ENCODE measurements around the gene SLC16A8. TPM values are rescaled to one million over a fixed set of nuclear protein-coding genes. Genes with fewer than 3 reads are reported as not detected.

SLC16A8 gene
- total and polyA plus RNA-seq, 2 of the 13 experiments (the other 11 are each of a cell fraction or from before 2014, with no cell fraction given): not detected

DNA sequence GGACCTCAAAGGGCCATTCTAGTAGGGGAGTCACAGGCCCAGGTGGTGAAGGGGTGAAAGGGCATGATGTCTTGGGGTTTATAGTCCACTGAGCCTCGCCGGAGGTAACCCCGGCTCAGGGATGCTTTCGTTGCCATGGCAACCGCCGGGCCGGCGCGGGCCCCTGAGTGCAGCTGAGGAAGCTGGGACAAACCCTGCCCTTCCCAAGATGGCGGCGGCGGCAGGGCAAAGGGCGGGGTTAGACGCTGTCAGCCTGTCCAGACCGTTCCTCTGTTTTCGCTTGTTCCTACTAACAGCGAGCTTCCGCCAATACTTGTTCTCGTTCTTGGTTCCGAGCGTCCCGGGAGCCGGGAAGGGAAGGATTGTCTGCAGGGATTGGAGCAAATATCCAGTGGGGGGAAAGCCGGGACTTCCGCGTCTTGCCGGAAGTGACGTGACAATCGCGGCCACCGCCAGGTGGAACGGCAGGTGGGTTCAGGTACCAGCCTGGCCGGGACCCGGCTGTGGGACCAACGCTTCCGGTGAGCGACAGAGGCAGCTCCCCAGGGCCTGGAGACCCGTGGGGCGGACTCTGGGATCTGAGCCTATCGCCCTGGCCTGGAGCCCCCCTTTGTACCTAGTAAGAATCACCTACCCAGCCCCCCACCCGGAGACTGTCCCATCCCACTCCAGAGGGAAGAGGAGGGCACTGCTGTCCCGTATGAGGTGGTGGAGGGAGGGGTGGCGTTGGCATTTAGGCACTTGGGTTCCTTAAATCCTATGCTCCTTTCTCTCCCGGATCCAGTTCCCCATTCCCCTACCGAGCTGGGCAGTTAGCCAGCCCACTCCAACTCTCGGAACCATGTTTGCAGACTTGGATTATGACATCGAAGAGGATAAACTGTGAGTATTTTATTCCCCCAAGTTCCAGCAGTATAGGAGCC is 26.8 kb downstream of the SLC16A8 start, which contains the start of gene PICK1 (continued):
- TF ChIP-seq POGZ (CRISPR knock-in tag; IDR thresholded peaks at IDR 0.05) (peak; percentile 76), RFX1 (IDR thresholded peaks at IDR 0.05) (peak; percentile 88), SP140L (CRISPR knock-in tag; IDR thresholded peaks at IDR 0.05; ENCODE audit: borderline replicate concordance) (no peak), AHR (CRISPR knock-in tag; IDR thresholded peaks at IDR 0.05) (no peak), CC2D1A (CRISPR knock-in tag; IDR thresholded peaks at IDR 0.05) (no peak), TAF1 (CRISPR knock-in tag; IDR thresholded peaks at IDR 0.05) (peak; percentile 68), ETV6 (CRISPR knock-in tag; conservative IDR thresholded peaks at IDR 0.05) (0 out of 2 replicates have a peak, but pooled peaks have one; percentile 55), ZNF225 (CRISPR knock-in tag; IDR thresholded peaks at IDR 0.05) (peak; percentile 77; the same call in 1 of the 2 replicates), ASH2L (IDR thresholded peaks at IDR 0.05; ENCODE audit: insufficient read length, low read depth, low read length) (peak; percentile 75), ZBTB38 (CRISPR knock-in tag; IDR thresholded peaks at IDR 0.05) (peak; percentile 61; the same call in 1 of the 2 replicates)
- TF ChIP-seq, protein P1, sequence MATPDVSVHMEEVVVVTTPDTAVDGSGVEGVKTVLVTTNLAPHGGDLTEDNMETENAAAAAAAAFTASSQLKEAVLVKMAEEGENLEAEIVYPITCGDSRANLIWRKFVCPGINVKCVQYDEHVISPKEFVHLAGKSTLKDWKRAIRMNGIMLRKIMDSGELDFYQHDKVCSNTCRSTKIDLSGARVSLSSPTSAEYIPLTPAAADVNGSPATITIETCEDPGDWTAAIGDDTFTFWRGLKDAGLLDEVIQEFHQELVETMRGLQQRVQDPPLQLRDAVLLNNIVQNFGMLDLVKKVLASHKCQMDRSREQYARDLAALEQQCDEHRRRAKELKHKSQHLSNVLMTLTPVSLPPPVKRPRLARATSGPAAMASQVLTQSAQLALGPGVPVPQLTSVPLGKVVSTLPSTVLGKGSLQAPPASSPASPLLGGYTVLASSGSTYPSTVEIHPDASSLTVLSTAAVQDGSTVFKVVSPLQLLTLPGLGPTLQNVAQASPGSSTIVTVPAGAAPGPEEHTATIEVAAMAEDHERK (CRISPR knock-in tag; IDR thresholded peaks at IDR 0.05; ENCODE audit: low read depth): no peak
- TF ChIP-seq, protein P2, sequence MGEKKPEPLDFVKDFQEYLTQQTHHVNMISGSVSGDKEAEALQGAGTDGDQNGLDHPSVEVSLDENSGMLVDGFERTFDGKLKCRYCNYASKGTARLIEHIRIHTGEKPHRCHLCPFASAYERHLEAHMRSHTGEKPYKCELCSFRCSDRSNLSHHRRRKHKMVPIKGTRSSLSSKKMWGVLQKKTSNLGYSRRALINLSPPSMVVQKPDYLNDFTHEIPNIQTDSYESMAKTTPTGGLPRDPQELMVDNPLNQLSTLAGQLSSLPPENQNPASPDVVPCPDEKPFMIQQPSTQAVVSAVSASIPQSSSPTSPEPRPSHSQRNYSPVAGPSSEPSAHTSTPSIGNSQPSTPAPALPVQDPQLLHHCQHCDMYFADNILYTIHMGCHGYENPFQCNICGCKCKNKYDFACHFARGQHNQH (CRISPR knock-in tag; IDR thresholded peaks at IDR 0.05): peak; percentile 18; the same call in 1 of the 2 replicates
- TF ChIP-seq, protein P3, sequence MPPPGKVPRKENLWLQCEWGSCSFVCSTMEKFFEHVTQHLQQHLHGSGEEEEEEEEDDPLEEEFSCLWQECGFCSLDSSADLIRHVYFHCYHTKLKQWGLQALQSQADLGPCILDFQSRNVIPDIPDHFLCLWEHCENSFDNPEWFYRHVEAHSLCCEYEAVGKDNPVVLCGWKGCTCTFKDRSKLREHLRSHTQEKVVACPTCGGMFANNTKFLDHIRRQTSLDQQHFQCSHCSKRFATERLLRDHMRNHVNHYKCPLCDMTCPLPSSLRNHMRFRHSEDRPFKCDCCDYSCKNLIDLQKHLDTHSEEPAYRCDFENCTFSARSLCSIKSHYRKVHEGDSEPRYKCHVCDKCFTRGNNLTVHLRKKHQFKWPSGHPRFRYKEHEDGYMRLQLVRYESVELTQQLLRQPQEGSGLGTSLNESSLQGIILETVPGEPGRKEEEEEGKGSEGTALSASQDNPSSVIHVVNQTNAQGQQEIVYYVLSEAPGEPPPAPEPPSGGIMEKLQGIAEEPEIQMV (CRISPR knock-in tag; IDR thresholded peaks at IDR 0.05; ENCODE audit: low read depth): no peak
- TF ChIP-seq, protein P4, sequence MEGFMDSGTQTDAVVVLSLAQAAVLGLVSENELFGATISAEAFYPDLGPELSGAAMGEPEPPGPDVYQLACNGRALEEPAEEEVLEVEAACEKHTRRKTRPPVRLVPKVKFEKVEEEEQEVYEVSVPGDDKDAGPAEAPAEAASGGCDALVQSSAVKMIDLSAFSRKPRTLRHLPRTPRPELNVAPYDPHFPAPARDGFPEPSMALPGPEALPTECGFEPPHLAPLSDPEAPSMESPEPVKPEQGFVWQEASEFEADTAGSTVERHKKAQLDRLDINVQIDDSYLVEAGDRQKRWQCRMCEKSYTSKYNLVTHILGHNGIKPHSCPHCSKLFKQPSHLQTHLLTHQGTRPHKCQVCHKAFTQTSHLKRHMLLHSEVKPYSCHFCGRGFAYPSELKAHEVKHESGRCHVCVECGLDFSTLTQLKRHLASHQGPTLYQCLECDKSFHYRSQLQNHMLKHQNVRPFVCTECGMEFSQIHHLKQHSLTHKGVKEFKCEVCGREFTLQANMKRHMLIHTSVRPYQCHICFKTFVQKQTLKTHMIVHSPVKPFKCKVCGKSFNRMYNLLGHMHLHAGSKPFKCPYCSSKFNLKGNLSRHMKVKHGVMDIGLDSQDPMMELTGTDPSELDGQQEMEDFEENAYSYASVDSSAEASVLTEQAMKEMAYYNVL (CRISPR knock-in tag; IDR thresholded peaks at IDR 0.05; ENCODE audit: borderline replicate concordance): peak; percentile 78
- TF ChIP-seq, protein P5, sequence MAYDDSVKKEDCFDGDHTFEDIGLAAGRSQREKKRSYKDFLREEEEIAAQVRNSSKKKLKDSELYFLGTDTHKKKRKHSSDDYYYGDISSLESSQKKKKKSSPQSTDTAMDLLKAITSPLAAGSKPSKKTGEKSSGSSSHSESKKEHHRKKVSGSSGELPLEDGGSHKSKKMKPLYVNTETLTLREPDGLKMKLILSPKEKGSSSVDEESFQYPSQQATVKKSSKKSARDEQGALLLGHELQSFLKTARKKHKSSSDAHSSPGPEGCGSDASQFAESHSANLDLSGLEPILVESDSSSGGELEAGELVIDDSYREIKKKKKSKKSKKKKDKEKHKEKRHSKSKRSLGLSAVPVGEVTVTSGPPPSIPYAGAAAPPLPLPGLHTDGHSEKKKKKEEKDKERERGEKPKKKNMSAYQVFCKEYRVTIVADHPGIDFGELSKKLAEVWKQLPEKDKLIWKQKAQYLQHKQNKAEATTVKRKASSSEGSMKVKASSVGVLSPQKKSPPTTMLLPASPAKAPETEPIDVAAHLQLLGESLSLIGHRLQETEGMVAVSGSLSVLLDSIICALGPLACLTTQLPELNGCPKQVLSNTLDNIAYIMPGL (CRISPR knock-in tag; IDR thresholded peaks at IDR 0.05; ENCODE audit: borderline replicate concordance in 1 of 2, low read depth in 1 of 2): peak; percentile 36 to 53; a peak in 2 of 4 replicates
- TF ChIP-seq, protein P6, sequence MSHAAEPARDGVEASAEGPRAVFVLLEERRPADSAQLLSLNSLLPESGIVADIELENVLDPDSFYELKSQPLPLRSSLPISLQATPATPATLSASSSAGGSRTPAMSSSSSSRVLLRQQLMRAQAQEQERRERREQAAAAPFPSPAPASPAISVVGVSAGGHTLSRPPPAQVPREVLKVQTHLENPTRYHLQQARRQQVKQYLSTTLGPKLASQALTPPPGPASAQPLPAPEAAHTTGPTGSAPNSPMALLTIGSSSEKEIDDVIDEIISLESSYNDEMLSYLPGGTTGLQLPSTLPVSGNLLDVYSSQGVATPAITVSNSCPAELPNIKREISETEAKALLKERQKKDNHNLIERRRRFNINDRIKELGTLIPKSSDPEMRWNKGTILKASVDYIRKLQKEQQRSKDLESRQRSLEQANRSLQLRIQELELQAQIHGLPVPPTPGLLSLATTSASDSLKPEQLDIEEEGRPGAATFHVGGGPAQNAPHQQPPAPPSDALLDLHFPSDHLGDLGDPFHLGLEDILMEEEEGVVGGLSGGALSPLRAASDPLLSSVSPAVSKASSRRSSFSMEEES (CRISPR knock-in tag; IDR thresholded peaks at IDR 0.05): no peak
- TF ChIP-seq, protein P7, sequence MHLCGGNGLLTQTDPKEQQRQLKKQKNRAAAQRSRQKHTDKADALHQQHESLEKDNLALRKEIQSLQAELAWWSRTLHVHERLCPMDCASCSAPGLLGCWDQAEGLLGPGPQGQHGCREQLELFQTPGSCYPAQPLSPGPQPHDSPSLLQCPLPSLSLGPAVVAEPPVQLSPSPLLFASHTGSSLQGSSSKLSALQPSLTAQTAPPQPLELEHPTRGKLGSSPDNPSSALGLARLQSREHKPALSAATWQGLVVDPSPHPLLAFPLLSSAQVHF (CRISPR knock-in tag; IDR thresholded peaks at IDR 0.05): no peak
